H1 (cell line): ENCODE measurements around the gene ITPK1. TPM values are rescaled to one million over a fixed set of nuclear protein-coding genes. Genes with fewer than 3 reads are reported as not detected.

ENCODE experiments used
- CTCF ChIA-PET: fragments of 300-600 bp; sonication (Branson Sonifier 250); formaldehyde crosslinking; loops from one replicate; lab custom pipeline; 2021; ENCODE audit not compliant: partially characterized antibody; lab: Charles Lee
- POLR2A ChIA-PET: fragments of 300-600 bp; sonication (Branson Sonifier 250); formaldehyde crosslinking; loops from one replicate; lab custom pipeline; 2021; ENCODE audit warnings: inconsistent platforms; ENCODE audit not compliant: partially characterized antibody; lab: Charles Lee
- DNase-seq, 2 experiments: peaks; one replicate each; pipeline versions ENCODE4 v3.0.0 to v3.0.0-alpha.2; 2010 to 2022; ENCODE audit warnings: low spot score in 2 of 2, low read depth in 1 of 2, mixed read lengths in 1 of 2
- FAIRE-seq: peaks from 2 replicates; lab custom pipeline; 2011; peaks lifted over from hg19 to GRCh38; lab: Jason Lieb, UNC
- H2AFZ ChIP-seq: 2 replicates; pipeline ENCODE4 v1.8.1; 2012; ENCODE audit warnings: low read length, inconsistent platforms
- H2AK5ac ChIP-seq: 2 replicates; pipeline ENCODE4 v1.6.1; 2013; ENCODE audit warnings: low read depth, low read length
- H2BK120ac ChIP-seq: replicated peaks from 2 replicates; pipeline ENCODE3; 2013; ENCODE audit warnings: low read depth, low read length, inconsistent platforms
- H2BK12ac ChIP-seq: 2 replicates; pipeline ENCODE4 v1.6.1; 2013; ENCODE audit warnings: low read depth, low read length
- H2BK15ac ChIP-seq: 2 replicates; pipeline ENCODE4 v1.6.1; 2013; ENCODE audit warnings: low read length
- H2BK20ac ChIP-seq: 2 replicates; pipeline ENCODE4 v1.6.1; 2013; ENCODE audit warnings: low read length
- H2BK5ac ChIP-seq: 2 replicates; pipeline ENCODE4 v1.6.1; 2013; ENCODE audit warnings: low read depth, low read length
- H3K14ac ChIP-seq: 2 replicates; pipeline ENCODE4 v1.6.1; 2013; ENCODE audit warnings: inconsistent platforms; ENCODE audit not compliant: insufficient read length
- H3K18ac ChIP-seq: 2 replicates; pipeline ENCODE4 v1.6.1; 2013; ENCODE audit warnings: low read length; ENCODE audit errors: extremely low read depth
- H3K23ac ChIP-seq: 2 replicates; pipeline ENCODE4 v1.6.1; 2013; ENCODE audit warnings: inconsistent platforms; ENCODE audit not compliant: insufficient read length
- H3K23me2 ChIP-seq: 2 replicates; pipeline ENCODE4 v1.6.1; 2013; ENCODE audit warnings: low read depth, low read length
- H3K27ac ChIP-seq: 2 replicates; pipeline ENCODE4 v1.6.1; 2011; ENCODE audit warnings: low read depth, low read length, inconsistent platforms
- H3K27me3 ChIP-seq, 4 experiments: replicated peaks in 1 of 4; 1 replicate in 1 of 4; 2 replicates in 3 of 4; pipeline versions ENCODE4 v1.6.1 to v1.8.1; 2011 to 2013; ENCODE audit warnings: low read length in 3 of 4, mild to moderate bottlenecking in 3 of 4, inconsistent platforms in 2 of 4, mixed read lengths in 2 of 4, moderate library complexity in 1 of 4; ENCODE audit not compliant: control insufficient read depth in 3 of 4, insufficient read depth in 3 of 4; ENCODE audit errors: extremely low read depth in 1 of 4
- H3K36me3 ChIP-seq, 4 experiments: 2 replicates each; pipeline versions ENCODE4 v1.6.1 to v1.8.1; 2011 to 2013; ENCODE audit warnings: mild to moderate bottlenecking in 4 of 4, low read length in 3 of 4, moderate library complexity in 2 of 4, control low read depth in 1 of 4, inconsistent platforms in 1 of 4; ENCODE audit not compliant: insufficient read depth in 4 of 4, control insufficient read depth in 2 of 4
- H3K4ac ChIP-seq: replicated peaks from 2 replicates; pipeline ENCODE3; 2013; ENCODE audit warnings: low read length, low read depth, mixed read lengths, inconsistent platforms; ENCODE audit not compliant: insufficient read length
- H3K4me1 ChIP-seq, 4 experiments: replicated peaks in 1 of 4; 1 replicate in 1 of 4; 2 replicates in 3 of 4; pipeline versions ENCODE4 v1.6.1 to v1.8.1; 2011 to 2013; ENCODE audit warnings: low read length in 3 of 4, inconsistent platforms in 2 of 4, mixed read lengths in 1 of 4; ENCODE audit not compliant: insufficient read depth in 4 of 4, control insufficient read depth in 3 of 4
- H3K4me2 ChIP-seq, 2 experiments: 2 replicates each; pipeline versions ENCODE4 v1.6.1 to v1.8.1; 2011 to 2013; ENCODE audit warnings: low read depth in 2 of 2, low read length in 2 of 2, control low read depth in 1 of 2, inconsistent platforms in 1 of 2, mild to moderate bottlenecking in 1 of 2; ENCODE audit not compliant: insufficient read depth in 1 of 2
- H3K4me3 ChIP-seq, 4 experiments: fragments of 200-600, 300-600 bp in 1 of 4; sonication (generic), shearing (Covaris generic), sonication (Bioruptor Twin) in 1 of 4; 2 replicates each; pipeline versions ENCODE4 v1.5.1 to v1.8.1; 2011 to 2016; ENCODE audit warnings: low read length in 4 of 4, low read depth in 3 of 4, control low read depth in 2 of 4, inconsistent platforms in 2 of 4, mild to moderate bottlenecking in 2 of 4, mixed read lengths in 1 of 4, moderate library complexity in 1 of 4; ENCODE audit not compliant: insufficient read depth in 2 of 4; ENCODE audit errors: extremely low read depth in 1 of 4
- H3K56ac ChIP-seq: replicated peaks from 2 replicates; pipeline ENCODE3; 2013; ENCODE audit warnings: low read depth, mild to moderate bottlenecking, mixed read lengths, low read length, inconsistent platforms; ENCODE audit not compliant: insufficient read length
- H3K79me1 ChIP-seq: 2 replicates; pipeline ENCODE4 v1.6.1; 2013; ENCODE audit warnings: low read depth, low read length, control low read depth
- H3K79me2 ChIP-seq, 2 experiments: 2 replicates each; pipeline versions ENCODE4 v1.6.1 to v1.8.1; 2012 to 2013; ENCODE audit warnings: low read length in 2 of 2, mild to moderate bottlenecking in 2 of 2, inconsistent platforms in 1 of 2; ENCODE audit not compliant: insufficient read depth in 2 of 2, control insufficient read depth in 1 of 2
- H3K9ac ChIP-seq, 4 experiments: replicated peaks in 1 of 4; 1 replicate in 1 of 4; 2 replicates in 3 of 4; pipeline versions ENCODE4 v1.6.1 to v1.8.1; 2011 to 2013; ENCODE audit warnings: low read depth in 3 of 4, low read length in 3 of 4, control low read depth in 2 of 4, mild to moderate bottlenecking in 2 of 4, moderate library complexity in 2 of 4, inconsistent platforms in 1 of 4; ENCODE audit errors: extremely low read depth in 1 of 4
- H3K9me3 ChIP-seq, 2 experiments: 2 replicates each; pipeline versions ENCODE4 v1.6.1 to v1.8.1; 2012 to 2013; ENCODE audit warnings: mild to moderate bottlenecking in 2 of 2, moderate library complexity in 2 of 2, control low read depth in 1 of 2, inconsistent platforms in 1 of 2, low read depth in 1 of 2, low read length in 1 of 2, mixed read lengths in 1 of 2; ENCODE audit not compliant: insufficient read depth in 2 of 2
- H4K20me1 ChIP-seq, 2 experiments: replicated peaks in 1 of 2; 2 replicates each; pipeline versions ENCODE3 to v1.8.1; 2011 to 2013; ENCODE audit warnings: inconsistent platforms in 2 of 2, low read length in 2 of 2, mild to moderate bottlenecking in 1 of 2; ENCODE audit not compliant: insufficient read depth in 2 of 2, control insufficient read depth in 1 of 2
- H4K5ac ChIP-seq: 2 replicates; pipeline ENCODE4 v1.6.1; 2013; ENCODE audit warnings: low read length, low read depth, mixed read lengths, inconsistent platforms; ENCODE audit not compliant: insufficient read length
- H4K8ac ChIP-seq: 2 replicates; pipeline ENCODE4 v1.8.0; 2013; ENCODE audit warnings: mild to moderate bottlenecking, moderate library complexity, low read length, inconsistent platforms; ENCODE audit not compliant: insufficient read depth; ENCODE audit errors: extremely low read depth
- H4K91ac ChIP-seq: replicated peaks from 2 replicates; pipeline ENCODE3; 2013; ENCODE audit warnings: low read length, mixed read lengths, inconsistent platforms; ENCODE audit not compliant: insufficient read length
- CHD1 ChIP-seq: IDR thresholded peaks from 2 replicates; pipeline ENCODE4 v1.6.1; 2012; ENCODE audit warnings: low read depth, low read length, improper control_type of control experiment
- JUN ChIP-seq: IDR thresholded peaks from 2 replicates; pipeline ENCODE4 v1.6.1; 2011; ENCODE audit warnings: low read depth, mild to moderate bottlenecking, improper control_type of control experiment, low read length
- POU5F1 ChIP-seq: IDR thresholded peaks from 2 replicates; pipeline ENCODE4 v1.6.1; 2011; ENCODE audit warnings: low read depth, mild to moderate bottlenecking, low read length, moderate library complexity
- RAD21 ChIP-seq, 2 experiments: IDR thresholded peaks in 1 of 2; conservative IDR thresholded peaks in 1 of 2; 2 replicates each; pipeline ENCODE4 v1.6.1; 2011; ENCODE audit warnings: low read depth in 2 of 2, low read length in 2 of 2, improper control_type of control experiment in 1 of 2, inconsistent platforms in 1 of 2, mild to moderate bottlenecking in 1 of 2, moderate library complexity in 1 of 2
- WGBS, 2 experiments: shearing (Covaris generic) in 1 of 2; methylation state at CpG; one replicate each; pipeline versions ENCODE4 v1.1.6 to v1.1.7; 2013 to 2015; ENCODE audit warnings: low lambda C conversion rate in 2 of 2, mixed read lengths in 2 of 2, inconsistent platforms in 1 of 2, low coverage in 1 of 2, missing lambda C conversion rate in 1 of 2; ENCODE audit not compliant: insufficient replicate concordance in 2 of 2, insufficient coverage in 1 of 2, insufficient read length in 1 of 2; ENCODE audit errors: extremely low coverage in 1 of 2, missing lambda C conversion rate in 1 of 2; 5-methylcytosine and 5-hydroxymethylcytosine counted together
- polyA plus RNA-seq, 7 experiments: library from polyadenylated mRNA; depleted of rRNA in 3 of 7; stranded (reverse) in 5 of 7; unstranded in 2 of 7; fragments of >200 nt in 5 of 7; fragments of 200-250 nt in 2 of 7; gene quantifications; 1 replicate in 5 of 7; 2 replicates in 1 of 7; 4 replicates in 1 of 7; pipeline versions ENCODE4 v1.2.1 to v1.2.3, GENCODE V29; 2011 to 2013; ENCODE audit warnings: missing spikeins in 2 of 7, mixed read lengths in 2 of 7
- total RNA-seq: library from RNA; stranded (reverse); fragmentation: NEBNext Ultra II Directional; extraction: Animal tissue kit (Norgen Biotek cat#: 25700); gene quantifications from 2 replicates; pipeline ENCODE4 v1.2.1, GENCODE V29; 2021

The ITPK1 gene
- total and polyA plus RNA-seq, 2 of the 8 experiments (the other 6 are each of a cell fraction or from before 2014, with no cell fraction given) = 108 to 143 TPM

DNA sequence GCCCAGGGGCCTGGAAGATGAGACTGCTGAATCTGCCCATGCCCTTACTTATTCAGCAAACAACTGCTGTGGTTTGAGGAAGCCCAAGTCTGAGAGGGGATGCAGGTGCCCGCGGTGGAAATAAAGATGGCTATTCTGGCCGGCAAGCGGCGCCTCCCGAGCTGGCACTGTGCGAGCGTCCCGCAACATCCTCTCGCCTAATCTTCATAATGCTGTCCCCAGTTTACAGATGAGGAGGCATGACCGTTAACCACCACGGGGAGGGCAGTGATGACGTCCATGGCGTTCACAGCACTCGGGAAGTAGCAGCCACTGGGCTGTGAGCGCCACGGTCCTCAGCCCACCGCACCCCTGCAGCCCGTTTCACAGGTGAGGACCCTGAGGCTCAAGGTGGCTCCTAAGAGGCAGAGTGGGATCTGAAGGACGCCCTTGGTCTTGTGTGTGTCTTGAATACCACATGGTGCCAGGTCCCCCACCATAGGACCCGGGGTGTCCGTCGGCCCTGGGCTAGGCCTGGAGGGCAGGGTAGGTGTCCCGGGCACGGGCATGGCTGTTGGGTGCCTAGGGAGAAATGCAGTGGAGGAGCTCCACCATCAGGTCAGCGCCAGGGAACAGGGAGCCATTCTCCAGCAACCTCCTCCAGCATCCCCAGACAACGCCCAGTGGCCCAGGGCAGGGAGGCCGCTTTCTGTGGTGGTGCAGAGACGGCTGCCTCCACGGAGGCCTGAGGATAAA lies 172.6 kb downstream of the ITPK1 start:
- H3K4me1 ChIP-seq = no peaks in the 10 kb centered on the region
- POLR2A ChIA-PET = no interaction called here

More for the DNA sequence above, 172.6 kb downstream of the ITPK1 start:
- FAIRE-seq = no peak
- Histone ChIP-seq H2AFZ (no peak overlapping the region), H4K5ac (no peak overlapping the region), H2BK5ac (no peak overlapping the region; the same call in 1 of the 2 replicates), H3K18ac (no peak overlapping the region), H3K23ac (no peak overlapping the region), H3K23me2 (no peaks in the 10 kb centered on the region), H3K56ac (no peak overlapping the region), H2BK12ac (no peak overlapping the region), H2AK5ac (no peak overlapping the region), H3K14ac (no peak overlapping the region), H3K79me1 (peaks cover 3% of the 10 kb centered on the region; the same call in 1 of the 2 replicates), H3K4ac (no peak overlapping the region), H4K20me1 (peaks cover 3 to 8% of the 10 kb centered on the region in 2 experiments), H4K8ac (no peak overlapping the region), H3K27ac (no peak overlapping the region), H3K27me3 (no peaks in the 10 kb centered on the region), H4K91ac (no peak overlapping the region), H2BK15ac (no peak overlapping the region), H3K9me3 (no peaks in the 10 kb centered on the region), H3K4me2 (no peak overlapping the region), H3K4me3 (no peak overlapping the region), H2BK120ac (no peak overlapping the region), H2BK20ac (no peak overlapping the region), H3K36me3 (peaks cover 0 to 21% (median 0%) of the 10 kb centered on the region in 4 experiments; a peak in 2 of 8 replicates), H3K9ac (no peak overlapping the region), H3K79me2 (no peaks in the 10 kb centered on the region)
- WGBS, 2 experiments = 94% methylated on average over 27 of the region's 30 CpGs; no CpG with 5 or more reads in 1 of the 2 experiments
- no peak for DNase-seq
- CTCF ChIA-PET = interaction anchor here (1.3 to 4.0 kb wide), 5 partner anchors 11 to 202 kb away, joined by 3 to 36 read pairs (median 4); no protein-coding TSS in a partner anchor
- no peak for TF ChIP-seq POU5F1
- TF ChIP-seq RAD21 (IDR thresholded peaks at IDR 0.05 in 1 of 2, conservative IDR thresholded peaks at IDR 0.05 in 1 of 2; ENCODE audit: low read depth in 2 of 2, low read length in 2 of 2) = 0 out of 4 replicates have a peak, but pooled peaks of 1 of the 2 experiments have one; percentile 4
- no peak for TF ChIP-seq JUN
- no peak for TF ChIP-seq CHD1
